B cell (primary cell): ENCODE results near the gene SLC26A1. TPM values are rescaled to one million over a fixed set of nuclear protein-coding genes. Genes with fewer than 3 reads are reported as not detected.
A peak's percentile ranks its signal among the peaks of the same experiment; 100 is the strongest.
"Not testable (repeated sequence)": the region's sequence is repeated elsewhere in the genome, so short reads cannot be mapped to it uniquely, and the experiment has no call there.

Experiments
- ATAC-seq: fragments of 200-7000 bp; cut with Tn5 transposase; one replicate; pipeline ENCODE4 v1.10.0; 2021; ENCODE audit warnings: low read depth, mild to moderate bottlenecking, moderate number of reproducible peaks, moderate library complexity
- CTCF ChIA-PET: fragments of 350-600 bp; sonication (Branson Sonifier 250); formaldehyde crosslinking; loops from one replicate; lab custom pipeline; 2021; ENCODE audit warnings: antibody characterized with exemption, inconsistent platforms; lab: Charles Lee
- POLR2A ChIA-PET: fragments of 350-600 bp; sonication (Branson Sonifier 250); formaldehyde crosslinking; loops from one replicate; lab custom pipeline; 2021; ENCODE audit warnings: antibody characterized with exemption; lab: Charles Lee
- DNase-seq: peaks from one replicate; pipeline ENCODE4 v3.0.0; 2013
- H2AFZ ChIP-seq: 2 replicates; pipeline ENCODE4 v1.6.1; 2012; ENCODE audit warnings: mild to moderate bottlenecking, low read depth, low read length; ENCODE audit not compliant: insufficient read depth, poor library complexity, severe bottlenecking
- H3K27ac ChIP-seq, 2 donors: 1 replicate in 1 of 2; 2 replicates in 1 of 2; pipeline ENCODE4 v1.5.1; 2012 to 2013; ENCODE audit warnings: low read length in 2 of 2, mild to moderate bottlenecking in 2 of 2, moderate library complexity in 1 of 2
- H3K27me3 ChIP-seq, 4 experiments: fragments of 200-600 bp in 1 of 4; sonication (generic) in 1 of 4; replicated peaks in 1 of 4; 1 replicate in 2 of 4; 2 replicates in 2 of 4; pipeline versions ENCODE4 v1.6.1 to v1.7.0; 2013 to 2016; ENCODE audit warnings: low read length in 3 of 4, mild to moderate bottlenecking in 2 of 4, mixed read lengths in 1 of 4, moderate library complexity in 1 of 4; ENCODE audit not compliant: insufficient read depth in 4 of 4, control insufficient read depth in 3 of 4; ENCODE audit errors: control extremely low read depth in 1 of 4
- H3K36me3 ChIP-seq, 2 experiments: replicated peaks in 1 of 2; 1 replicate in 1 of 2; 2 replicates in 1 of 2; pipeline versions ENCODE4 v1.6.1 to v1.7.1; 2013; ENCODE audit warnings: low read length in 1 of 2; ENCODE audit not compliant: insufficient read depth in 2 of 2, control insufficient read depth in 1 of 2; ENCODE audit errors: control extremely low read depth in 1 of 2, extremely low read depth in 1 of 2
- H3K4me1 ChIP-seq, 2 donors: fragments of 200-600 bp in 1 of 2; sonication (generic) in 1 of 2; 1 replicate in 1 of 2; 2 replicates in 1 of 2; pipeline versions ENCODE4 v1.5.1 to v1.6.1; 2013 to 2017; ENCODE audit warnings: low read length in 2 of 2; ENCODE audit not compliant: control insufficient read depth in 2 of 2, insufficient read depth in 2 of 2
- H3K4me2 ChIP-seq: replicated peaks from 2 replicates; pipeline ENCODE3; 2012; ENCODE audit warnings: mild to moderate bottlenecking, low read depth, low read length; ENCODE audit not compliant: poor library complexity, severe bottlenecking
- H3K4me3 ChIP-seq, 5 experiments: fragments of 200-600 bp in 1 of 5; sonication (generic) in 1 of 5; 1 replicate in 3 of 5; 2 replicates in 2 of 5; pipeline versions ENCODE4 v1.5.1 to v1.7.0; 2011 to 2016; ENCODE audit warnings: low read length in 4 of 5, mild to moderate bottlenecking in 4 of 5, low read depth in 2 of 5, control low read depth in 1 of 5, moderate library complexity in 1 of 5; ENCODE audit not compliant: insufficient read depth in 1 of 5; ENCODE audit errors: control extremely low read depth in 1 of 5, extremely low read depth in 1 of 5
- H3K79me2 ChIP-seq: fragments of 200-600 bp; sonication (generic); one replicate; pipeline ENCODE4 v1.6.0; 2016; ENCODE audit warnings: low read length; ENCODE audit not compliant: control insufficient read depth, insufficient read depth
- H3K9ac ChIP-seq: fragments of 200-600 bp; sonication (generic); 2 replicates; pipeline ENCODE4 v1.6.1; 2017; ENCODE audit warnings: mild to moderate bottlenecking, low read length, moderate library complexity
- H3K9me3 ChIP-seq, 3 donors: one replicate each; pipeline versions ENCODE4 v1.6.1 to v1.7.1; 2013; ENCODE audit warnings: low read length in 2 of 3; ENCODE audit not compliant: control insufficient read depth in 2 of 3, insufficient read depth in 1 of 3; ENCODE audit errors: control extremely low read depth in 1 of 3
- H4K20me1 ChIP-seq: 2 replicates; pipeline ENCODE4 v1.6.0; 2012; ENCODE audit warnings: mild to moderate bottlenecking, low read length; ENCODE audit not compliant: insufficient read depth, control insufficient read depth, poor library complexity, severe bottlenecking
- H3K27ac Mint-ChIP-seq: one replicate; pipeline ENCODE4 v1.8.0; 2021; ENCODE audit warnings: mixed read lengths
- H3K27me3 Mint-ChIP-seq: one replicate; pipeline ENCODE4 v1.8.0; 2021; ENCODE audit warnings: mixed read lengths
- H3K4me1 Mint-ChIP-seq: one replicate; pipeline ENCODE4 v1.8.0; 2021; ENCODE audit warnings: mixed read lengths
- H3K4me3 Mint-ChIP-seq: one replicate; pipeline ENCODE4 v1.8.0; 2021; ENCODE audit warnings: mixed read lengths
- H3K9me3 Mint-ChIP-seq: one replicate; pipeline ENCODE4 v1.8.0; 2022; ENCODE audit warnings: mixed read lengths; ENCODE audit not compliant: insufficient read depth
- EZH2 ChIP-seq: IDR thresholded peaks from 2 replicates; pipeline ENCODE4 v1.6.1; 2012; ENCODE audit warnings: borderline replicate concordance, low read depth, mild to moderate bottlenecking, moderate library complexity, low read length; ENCODE audit not compliant: insufficient read depth, poor library complexity, severe bottlenecking
- WGBS: methylation state at CpG from one replicate; pipeline ENCODE4 v1.1.5; 2013; ENCODE audit warnings: missing lambda C conversion rate; ENCODE audit not compliant: insufficient coverage; 5-methylcytosine and 5-hydroxymethylcytosine counted together
- intact Hi-C: fragments of 100-400 bp; cut with micrococcal nuclease; formaldehyde crosslinking; loops from one replicate; pipeline ENCODE4 v1.10.0; 2022
- polyA plus RNA-seq: library from polyadenylated mRNA; depleted of rRNA; stranded (reverse); fragments of >200 nt; gene quantifications from 2 replicates; pipeline ENCODE4 v1.2.3, GENCODE V29; 2012
- total RNA-seq, 2 donors: library from RNA; stranded (reverse); fragments of 120-200 nt in 1 of 2; gene quantifications; 1 replicate in 1 of 2; 2 replicates in 1 of 2; pipeline versions ENCODE4 v1.2.3 to v1.2.4, GENCODE V29; 2013 to 2022
- TF ChIP-seq, protein P1 (sequence below): fragments of 200-600 bp; IDR thresholded peaks from one replicate; pipeline ENCODE4 v1.8.0; 2022; ENCODE audit warnings: antibody characterized with exemption, mild to moderate bottlenecking

SLC26A1 gene
- total and polyA plus RNA-seq, 2 donors (not counting 1 experiment from before 2014, with no cell fraction given), result 0.03 to 1.1 TPM

DNA sequence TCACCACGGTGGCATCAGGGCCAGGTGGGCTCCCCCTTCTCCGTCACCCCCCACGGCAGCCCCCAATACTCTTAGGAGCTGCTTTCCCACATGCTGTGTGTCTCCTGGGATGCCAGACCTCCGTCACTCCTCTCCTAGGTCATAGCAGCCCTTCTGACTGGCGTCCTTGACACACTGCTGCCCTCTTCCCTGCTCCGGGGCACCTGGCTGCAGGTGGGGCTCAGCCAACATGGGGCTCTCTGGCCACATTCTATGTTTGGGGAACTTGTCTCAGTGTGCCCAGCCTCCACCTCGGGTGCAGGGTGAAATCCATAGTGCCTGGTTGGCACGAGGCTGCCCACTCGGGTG lies 47.1 kb downstream of the SLC26A1 start:
- H3K79me2 ChIP-seq, result peaks cover 82% of the 10 kb centered on the region
- H3K36me3 ChIP-seq, result peaks cover 0 to 10% of the 10 kb centered on the region in 2 experiments
- no peak overlapping the region for H2AFZ ChIP-seq
- H3K4me2 ChIP-seq, result peak overlapping the region; percentile 51
- no peak for DNase-seq
- WGBS, result 82% methylated on average over 9 of the region's 9 CpGs
- no peak for ATAC-seq
- intact Hi-C loops, result no loop called here
- ChIA-PET POLR2A (no interaction called here), CTCF (no interaction called here)
- H3K9me3 ChIP-seq, result no peaks in the 10 kb centered on the region
- H3K4me1 ChIP-seq, result peaks cover 0 to 18% of the 10 kb centered on the region in 2 donors
- H3K27ac Mint-ChIP-seq, result no peak overlapping the region
- H3K9me3 Mint-ChIP-seq, result no peaks in the 10 kb centered on the region
- H3K27ac ChIP-seq, result no peak overlapping the region
- TF ChIP-seq, protein P1, sequence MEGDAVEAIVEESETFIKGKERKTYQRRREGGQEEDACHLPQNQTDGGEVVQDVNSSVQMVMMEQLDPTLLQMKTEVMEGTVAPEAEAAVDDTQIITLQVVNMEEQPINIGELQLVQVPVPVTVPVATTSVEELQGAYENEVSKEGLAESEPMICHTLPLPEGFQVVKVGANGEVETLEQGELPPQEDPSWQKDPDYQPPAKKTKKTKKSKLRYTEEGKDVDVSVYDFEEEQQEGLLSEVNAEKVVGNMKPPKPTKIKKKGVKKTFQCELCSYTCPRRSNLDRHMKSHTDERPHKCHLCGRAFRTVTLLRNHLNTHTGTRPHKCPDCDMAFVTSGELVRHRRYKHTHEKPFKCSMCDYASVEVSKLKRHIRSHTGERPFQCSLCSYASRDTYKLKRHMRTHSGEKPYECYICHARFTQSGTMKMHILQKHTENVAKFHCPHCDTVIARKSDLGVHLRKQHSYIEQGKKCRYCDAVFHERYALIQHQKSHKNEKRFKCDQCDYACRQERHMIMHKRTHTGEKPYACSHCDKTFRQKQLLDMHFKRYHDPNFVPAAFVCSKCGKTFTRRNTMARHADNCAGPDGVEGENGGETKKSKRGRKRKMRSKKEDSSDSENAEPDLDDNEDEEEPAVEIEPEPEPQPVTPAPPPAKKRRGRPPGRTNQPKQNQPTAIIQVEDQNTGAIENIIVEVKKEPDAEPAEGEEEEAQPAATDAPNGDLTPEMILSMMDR, result no peak
- TF ChIP-seq EZH2, result no peak
- peaks cover 76% of the 10 kb centered on the region for H4K20me1 ChIP-seq
- no peaks in the 10 kb centered on the region for H3K27me3 Mint-ChIP-seq
- H3K4me3 Mint-ChIP-seq, result no peak overlapping the region
- H3K4me3 ChIP-seq, result no peak overlapping the region
- no peak overlapping the region for H3K9ac ChIP-seq
- H3K4me1 Mint-ChIP-seq, result peaks cover 18% of the 10 kb centered on the region
- H3K27me3 ChIP-seq, result no peaks in the 10 kb centered on the region

DNA sequence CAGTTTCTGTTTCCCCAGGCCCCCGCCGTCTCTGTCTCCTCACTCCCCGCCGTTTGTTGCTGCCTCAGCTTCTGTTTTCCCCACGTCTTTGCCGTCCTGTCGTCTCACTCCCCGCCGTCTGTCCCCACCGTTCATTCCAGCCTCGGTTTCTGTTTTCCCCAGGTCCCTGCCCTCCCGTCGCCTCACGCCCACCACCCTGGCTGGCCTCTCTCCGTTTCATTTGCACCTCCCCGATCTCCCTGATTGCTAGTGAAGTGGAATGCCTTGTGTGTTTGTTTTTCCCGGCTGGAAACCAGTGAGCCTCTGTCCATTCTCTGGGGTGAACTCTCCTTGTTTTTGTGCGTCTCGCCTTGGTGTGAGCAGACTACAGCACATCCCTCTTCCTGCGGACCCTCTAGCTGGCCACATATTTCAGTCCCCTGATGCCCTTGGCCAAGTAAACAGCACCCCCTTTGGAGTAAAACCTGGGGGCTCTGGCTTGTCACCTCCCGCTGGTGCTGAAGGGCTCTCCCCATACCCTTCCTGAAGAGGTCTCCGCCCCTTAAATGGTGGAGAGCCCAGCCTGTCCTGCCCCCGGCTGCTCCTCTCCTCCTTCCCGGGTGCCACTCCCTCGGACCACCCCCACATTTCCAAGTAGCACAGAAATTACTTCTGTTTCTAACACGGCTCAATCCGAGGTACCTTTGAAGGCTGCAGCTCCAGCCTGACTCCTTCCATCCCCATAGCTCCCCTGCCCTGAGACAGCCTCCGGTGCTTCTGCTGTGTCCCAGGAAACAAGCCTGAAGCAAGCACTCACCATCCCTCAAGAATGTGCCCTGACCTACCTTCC lies 47.7 kb downstream of the SLC26A1 start:
- Histone ChIP-seq H3K36me3 (peaks cover 0 to 10% of the 10 kb centered on the region in 2 experiments), H3K9ac (no peak overlapping the region), H3K79me2 (peaks cover 84% of the 10 kb centered on the region), H4K20me1 (peaks cover 73% of the 10 kb centered on the region), H3K27me3 (no peaks in the 10 kb centered on the region), H3K27ac (no peak overlapping the region), H3K9me3 (no peaks in the 10 kb centered on the region), H2AFZ (no peak overlapping the region), H3K4me3 (no peak overlapping the region), H3K4me1 (peaks cover 0 to 18% of the 10 kb centered on the region in 2 donors), H3K4me2 (no peak overlapping the region)
- Mint-ChIP-seq H3K9me3 (no peaks in the 10 kb centered on the region), H3K27ac (peak overlapping the region; percentile 32), H3K27me3 (no peaks in the 10 kb centered on the region), H3K4me1 (peaks cover 19% of the 10 kb centered on the region), H3K4me3 (no peak overlapping the region)
- no peak for ATAC-seq
- DNase-seq, result no peak
- 83% methylated on average over 23 of the region's 28 CpGs for WGBS
- ChIA-PET CTCF (no interaction called here), POLR2A (no interaction called here)
- intact Hi-C loops, result no loop called here
- TF ChIP-seq EZH2, result no peak
- TF ChIP-seq, protein P1, result no peak

DNA sequence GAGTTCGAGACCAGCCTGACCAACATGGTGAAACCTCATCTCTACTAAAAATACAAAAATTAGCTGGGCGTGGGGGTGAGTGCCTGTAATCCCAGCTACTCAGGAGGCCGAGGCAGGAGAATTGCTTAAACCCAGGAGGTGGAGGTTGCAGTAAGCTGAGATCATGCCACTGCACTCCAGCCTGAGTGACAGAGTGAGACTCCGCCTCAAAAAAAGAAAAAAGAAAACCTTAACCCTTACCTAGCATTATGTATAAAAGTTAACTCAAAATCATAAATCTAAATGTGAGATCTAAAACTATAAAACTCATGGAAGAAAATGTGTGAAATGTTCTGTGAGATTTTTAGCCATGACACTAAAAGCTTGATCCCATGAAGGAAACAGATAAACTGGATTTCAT lies 53.7 kb downstream of the SLC26A1 start:
- H3K27me3 Mint-ChIP-seq, H3K27ac Mint-ChIP-seq, ATAC-seq, H2AFZ ChIP-seq, H3K4me2 ChIP-seq, H3K9me3 Mint-ChIP-seq, H3K4me3 ChIP-seq, H3K4me3 Mint-ChIP-seq, POLR2A ChIA-PET, H3K9ac ChIP-seq, H3K9me3 ChIP-seq, H3K36me3 ChIP-seq, CTCF ChIA-PET, DNase-seq, H3K27me3 ChIP-seq, H3K27ac ChIP-seq: not testable (repeated sequence)
- peaks cover 21% of the 10 kb centered on the region for H4K20me1 ChIP-seq
- H3K4me1 Mint-ChIP-seq, result peaks cover 43% of the 10 kb centered on the region
- no CpG with 5 or more reads among the region's 4 CpGs for WGBS
- H3K79me2 ChIP-seq, result peaks cover 70% of the 10 kb centered on the region
- intact Hi-C loops, result loop anchor here (5.0 to 10.0 kb wide), 3 partner anchors 68 to 445 kb away; partner anchors contain the start of genes PCGF3, PIGG and ZNF721
- H3K4me1 ChIP-seq, result peaks cover 28 to 33% of the 10 kb centered on the region in 2 donors
